GM19025 (cell line): ENCODE results near the gene MCM6.
"Not testable (repeated sequence)": the region's sequence is repeated elsewhere in the genome, so short reads cannot be mapped to it uniquely, and the experiment has no call there.

Experiments
- ATAC-seq: cut with Tn5 transposase; IDR thresholded peaks from one replicate; pipeline ENCODE4 v1.9.1; 2021; ENCODE audit warnings: mild to moderate bottlenecking, low read depth, moderate library complexity; ENCODE audit not compliant: unreplicated experiment

MCM6 gene

DNA sequence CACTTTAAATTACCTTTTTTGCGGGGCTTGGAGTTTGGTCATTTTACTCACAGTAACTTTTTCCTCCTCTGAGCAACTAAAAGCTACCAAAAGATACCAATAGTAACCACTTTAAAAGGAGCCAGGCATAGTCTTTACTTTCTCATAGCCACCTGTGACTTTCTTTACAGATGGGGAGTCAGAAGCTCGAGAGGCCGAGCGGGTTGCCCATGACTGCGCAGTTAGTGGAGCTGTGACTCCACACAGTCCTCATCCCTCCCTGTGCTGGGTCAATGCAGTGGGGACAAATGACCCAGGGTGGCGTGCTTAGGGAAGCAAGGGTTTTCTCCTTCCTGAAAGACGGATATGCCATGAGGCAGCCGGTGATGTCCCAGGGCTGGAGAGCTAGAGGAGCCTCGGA lies 51.1 kb downstream of the MCM6 start:
- ATAC-seq: no peak

DNA sequence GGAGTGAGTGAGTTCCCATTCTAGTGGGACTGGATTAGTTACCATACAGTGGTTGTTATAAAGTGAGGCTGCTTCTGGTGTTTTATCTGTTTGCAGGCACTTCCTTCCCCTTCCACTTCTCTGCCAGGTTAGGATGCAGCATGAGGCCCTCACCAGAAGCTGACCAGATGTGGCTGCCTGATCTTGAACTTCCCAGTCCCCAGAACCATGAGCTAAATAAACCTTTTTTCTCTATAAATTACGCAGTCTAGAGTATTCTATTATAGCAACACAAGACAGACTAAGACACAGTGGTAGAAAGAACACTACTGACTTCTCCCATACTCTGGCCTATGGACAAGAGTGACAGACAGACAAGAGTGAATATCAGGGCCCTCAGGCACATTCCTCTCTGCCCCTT lies 53.4 kb downstream of the MCM6 start:
- ATAC-seq: no peak

DNA sequence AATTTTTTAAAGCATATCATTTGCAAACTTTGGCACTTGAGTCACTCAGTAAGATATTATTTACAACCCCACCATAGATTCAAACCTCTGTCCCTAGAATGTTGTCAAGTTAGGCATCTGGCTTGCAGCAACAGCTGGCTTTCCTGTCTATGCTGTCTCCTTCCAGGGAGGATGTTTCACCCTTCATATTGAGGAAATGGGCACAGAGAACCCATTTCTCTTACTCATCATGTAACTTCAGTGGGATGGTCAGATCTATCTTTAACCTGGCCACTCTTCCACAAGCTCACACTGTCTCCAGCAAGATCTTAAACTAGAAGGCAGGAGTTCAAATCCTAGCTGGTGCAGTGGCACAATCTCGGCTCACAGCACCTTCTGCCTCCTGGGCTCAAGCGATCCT lies 55.1 kb downstream of the MCM6 start:
- no peak for ATAC-seq

DNA sequence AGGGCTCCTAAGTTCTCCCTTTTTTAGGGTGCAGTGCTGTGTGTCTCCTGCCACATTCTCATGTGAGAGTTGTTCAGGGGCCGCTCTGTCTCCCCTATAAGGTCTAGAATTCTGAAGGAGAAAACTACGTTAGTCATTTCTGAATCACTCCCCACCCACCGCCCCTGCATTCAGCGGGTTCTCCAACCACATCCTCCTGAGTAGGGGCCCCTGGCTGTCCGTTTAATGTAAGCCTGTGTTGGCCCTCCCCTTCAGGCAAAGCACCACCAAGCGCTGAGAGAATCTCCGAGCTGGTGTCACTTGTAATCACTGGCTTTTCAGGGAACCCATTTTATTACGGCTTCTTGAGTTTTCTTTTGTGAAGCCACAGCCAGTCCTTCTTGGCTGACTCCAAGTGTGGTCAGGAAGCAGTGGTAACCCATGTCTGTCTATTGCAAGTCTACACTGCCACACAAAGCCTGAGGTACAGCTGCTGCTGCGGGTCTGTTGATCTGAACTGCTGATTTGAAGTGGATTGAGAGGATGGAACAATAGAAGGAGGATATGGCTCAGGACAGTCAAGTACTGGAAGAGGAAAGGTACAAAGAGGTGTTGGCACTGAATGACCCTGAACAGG lies 56.1 kb downstream of the MCM6 start:
- ATAC-seq: peak; percentile 60

DNA sequence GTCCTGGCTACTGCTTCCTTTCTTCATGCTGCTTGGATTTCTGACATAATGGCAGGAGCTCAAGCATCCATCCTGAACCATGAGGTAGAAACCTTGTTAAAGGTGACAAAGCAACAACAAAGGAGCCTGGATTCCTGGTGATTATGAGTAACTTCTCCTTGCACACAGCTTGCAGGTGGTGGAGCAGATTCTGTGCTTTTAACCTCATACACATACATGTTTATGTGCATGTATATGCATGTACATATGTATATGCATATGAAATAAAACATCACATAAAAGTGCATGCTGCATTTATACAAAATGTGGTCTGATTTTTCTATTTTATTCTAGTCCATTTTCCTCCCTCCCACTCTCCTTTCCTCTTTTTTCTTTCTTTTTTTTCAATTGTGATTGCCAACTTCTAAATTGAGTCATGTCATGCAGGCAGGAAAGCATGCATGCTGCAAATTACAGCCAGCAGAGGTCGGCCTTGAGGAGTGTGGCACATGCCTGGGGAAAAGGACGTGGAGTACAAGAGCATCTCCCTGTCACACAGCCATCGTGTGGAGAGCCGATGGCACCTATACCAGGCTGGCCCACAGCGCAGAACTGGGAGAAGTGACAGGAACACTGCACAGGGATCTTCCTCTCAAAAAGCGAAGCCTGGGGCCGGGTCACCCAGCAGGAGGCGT lies 57.2 kb downstream of the MCM6 start:
- ATAC-seq: no peak

DNA sequence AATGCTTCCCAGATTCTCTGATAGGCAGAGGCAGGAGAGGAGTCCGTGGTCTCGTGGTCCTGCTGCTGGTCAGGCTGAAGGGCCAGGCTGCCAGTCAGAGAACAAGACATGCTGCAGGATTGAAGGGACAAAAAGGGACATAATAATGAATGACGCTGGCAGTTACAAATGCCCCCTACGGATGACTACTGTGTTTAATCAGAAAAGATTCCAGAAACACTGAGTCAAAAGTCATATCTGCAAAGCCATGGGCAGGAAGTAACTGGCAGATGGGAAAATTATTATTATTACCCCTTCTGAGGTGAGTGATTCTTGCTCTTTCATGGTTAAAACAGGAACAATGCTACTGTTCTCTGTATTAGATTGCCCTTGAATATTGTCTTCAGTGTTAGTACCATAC lies 58.3 kb downstream of the MCM6 start:
- no peak for ATAC-seq

DNA sequence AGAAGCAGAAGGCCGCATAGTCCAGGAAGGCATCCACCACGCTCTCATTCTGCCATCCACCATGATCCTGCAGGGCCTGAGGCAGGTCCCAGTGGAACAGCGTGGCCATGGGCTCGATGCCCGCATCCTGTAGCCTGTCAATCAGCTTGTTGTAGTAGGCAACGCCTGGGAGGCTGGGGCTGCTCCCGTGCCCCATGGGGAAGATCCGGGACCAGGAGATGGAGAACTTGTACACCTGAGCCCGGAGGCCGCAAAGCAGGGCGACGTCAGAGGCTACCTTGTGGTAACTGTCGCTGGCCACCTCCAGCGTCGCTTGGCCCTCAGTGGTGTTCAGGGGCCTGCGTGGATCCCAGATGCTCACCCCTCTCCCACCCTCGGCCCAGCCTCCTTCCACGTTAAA lies 58.8 kb downstream of the MCM6 start:
- no peak for ATAC-seq

DNA sequence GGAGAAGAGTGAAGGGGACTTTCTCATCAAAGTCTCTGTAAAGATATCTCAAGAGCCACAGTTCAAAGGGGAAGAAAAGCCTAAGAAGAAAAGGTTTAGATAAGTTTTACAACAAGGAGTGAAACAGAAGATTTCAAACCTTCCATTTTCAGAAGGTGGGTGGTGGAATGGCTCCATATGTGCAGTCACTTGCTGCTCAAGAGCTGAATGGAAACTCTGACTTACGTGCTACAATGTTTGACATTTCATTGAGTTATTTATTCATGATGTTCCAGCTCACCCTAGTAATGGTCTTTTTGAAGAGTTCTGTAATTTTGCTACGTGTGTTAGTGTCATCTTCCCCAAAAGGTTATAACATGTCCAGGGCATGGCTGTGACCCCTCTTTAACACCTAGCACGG lies 61.0 kb downstream of the MCM6 start:
- ATAC-seq: no peak

DNA sequence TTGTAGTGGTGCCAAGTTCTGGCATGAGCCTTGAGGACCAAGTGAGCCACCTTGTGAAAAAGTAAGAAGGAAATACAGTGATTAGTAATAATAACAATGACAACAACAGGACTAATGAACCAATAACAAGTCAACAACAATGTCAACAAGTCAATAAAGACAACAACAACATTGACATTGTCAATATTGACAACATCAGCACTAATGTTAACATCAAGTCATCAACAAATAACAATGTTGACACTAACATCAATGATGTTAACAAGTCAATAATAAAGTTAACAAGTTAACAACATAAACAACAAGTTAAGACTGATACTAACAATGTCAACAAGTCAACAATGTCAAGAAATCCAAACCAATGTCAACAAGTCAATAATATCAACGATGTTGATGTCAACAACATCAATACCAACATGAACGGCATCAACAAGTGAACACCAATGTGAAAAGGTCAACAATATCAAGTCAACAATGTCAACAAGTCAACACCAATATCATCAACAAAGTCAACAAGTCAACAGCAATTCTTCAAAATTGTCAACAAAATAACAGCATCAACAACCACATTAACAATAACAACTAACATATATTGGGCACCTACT lies 63.2 kb downstream of the MCM6 start:
- no peak for ATAC-seq

DNA sequence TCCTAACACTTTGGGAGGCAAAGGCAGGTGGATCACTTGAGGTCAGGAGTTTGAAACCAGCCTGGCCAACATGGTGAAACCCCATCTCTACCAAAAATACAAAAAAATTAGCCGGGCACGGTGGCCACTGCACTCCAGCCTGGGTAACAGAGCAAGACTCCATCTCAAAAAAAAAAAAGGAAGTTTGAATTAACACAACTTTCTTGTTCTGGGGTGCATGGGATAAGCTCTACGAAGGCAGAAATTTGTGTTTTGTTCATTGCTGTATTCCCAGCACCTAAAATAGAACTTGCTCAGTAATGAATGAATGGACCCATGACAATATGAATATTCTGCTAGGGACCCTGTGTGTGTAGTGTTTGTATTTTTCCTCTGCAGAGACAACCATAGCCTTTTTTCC lies 68.4 kb downstream of the MCM6 start:
- ATAC-seq: not testable (repeated sequence)

DNA sequence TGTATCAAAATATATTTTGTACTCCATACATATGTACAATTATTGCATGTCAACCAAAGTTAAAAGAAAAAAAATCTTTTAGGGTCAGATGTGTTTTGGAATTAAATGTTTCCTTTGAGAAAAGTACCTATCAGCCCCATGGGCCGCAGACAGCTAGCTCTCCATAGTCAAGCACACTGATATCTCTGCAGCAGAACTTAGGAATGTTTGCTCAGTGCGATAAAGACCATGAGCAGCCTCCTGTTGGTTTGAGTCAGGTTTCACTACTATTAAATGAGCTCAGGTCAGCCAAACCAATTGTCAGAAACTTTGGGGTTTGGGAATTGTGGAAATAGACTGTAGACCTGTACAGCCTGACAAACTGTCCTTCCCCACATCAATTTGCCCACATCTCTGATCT lies 73.0 kb downstream of the MCM6 start:
- no peak for ATAC-seq

DNA sequence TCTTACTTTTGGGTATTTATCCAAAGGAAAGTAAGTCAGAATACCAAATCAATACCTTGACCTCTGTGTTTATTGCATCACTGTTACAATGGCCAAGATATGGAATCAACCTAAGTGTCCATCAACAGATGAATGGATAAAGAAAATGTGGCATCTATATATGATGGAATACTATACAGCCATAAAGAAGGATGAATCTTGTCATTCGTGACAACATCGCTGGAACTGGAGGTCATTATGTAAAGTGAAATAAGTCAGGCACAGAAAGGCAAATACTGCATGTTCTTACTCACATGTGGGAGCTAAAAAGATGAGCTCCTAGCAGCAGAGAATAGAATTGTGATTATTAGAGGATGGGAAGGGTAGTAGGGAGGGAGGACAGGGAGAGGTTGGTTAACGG lies 73.9 kb downstream of the MCM6 start:
- ATAC-seq: no peak

DNA sequence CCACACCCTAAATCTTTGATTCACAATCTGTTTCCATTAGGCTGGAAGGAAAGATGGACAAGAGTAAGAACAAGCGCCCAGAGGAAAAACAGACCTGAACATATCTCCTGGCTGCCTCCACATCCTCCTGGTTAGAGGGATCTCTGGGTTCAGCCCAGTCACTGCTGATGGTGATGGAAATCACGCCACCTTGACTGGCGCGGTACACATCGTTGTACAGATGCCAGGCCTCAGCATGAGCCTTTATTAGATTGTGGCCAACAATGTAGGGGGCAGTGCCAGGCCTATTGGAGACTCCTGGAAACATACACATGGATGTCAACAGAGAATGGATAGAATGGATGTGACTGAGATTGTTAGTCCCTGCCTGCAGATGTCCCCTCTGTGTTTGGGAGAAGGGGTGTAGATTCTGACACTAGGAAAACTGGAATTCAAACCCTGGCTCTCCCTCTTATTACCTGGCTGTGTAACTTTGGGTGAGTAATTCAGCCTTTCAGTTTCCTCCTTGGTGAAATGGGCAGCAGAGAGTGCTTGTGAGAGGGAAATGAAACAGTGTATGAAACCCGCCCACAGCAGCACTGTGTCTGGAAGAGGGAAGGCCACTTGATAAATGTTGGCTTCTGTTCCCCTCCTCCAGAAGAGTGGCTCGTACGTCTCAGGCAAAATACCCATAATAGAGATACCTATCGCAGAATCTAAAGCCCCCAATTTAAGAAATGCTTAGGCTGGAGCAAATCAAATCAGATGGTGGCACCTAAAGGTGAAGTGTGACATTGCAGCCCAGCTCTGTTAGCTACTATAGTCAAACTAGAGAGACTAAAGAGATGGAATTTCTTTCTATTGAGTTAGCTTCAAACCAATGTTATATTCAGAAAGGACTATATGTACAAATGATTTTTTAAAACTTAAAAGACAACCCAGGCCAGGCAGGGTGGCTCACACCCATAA lies 75.5 kb downstream of the MCM6 start:
- no peak for ATAC-seq

DNA sequence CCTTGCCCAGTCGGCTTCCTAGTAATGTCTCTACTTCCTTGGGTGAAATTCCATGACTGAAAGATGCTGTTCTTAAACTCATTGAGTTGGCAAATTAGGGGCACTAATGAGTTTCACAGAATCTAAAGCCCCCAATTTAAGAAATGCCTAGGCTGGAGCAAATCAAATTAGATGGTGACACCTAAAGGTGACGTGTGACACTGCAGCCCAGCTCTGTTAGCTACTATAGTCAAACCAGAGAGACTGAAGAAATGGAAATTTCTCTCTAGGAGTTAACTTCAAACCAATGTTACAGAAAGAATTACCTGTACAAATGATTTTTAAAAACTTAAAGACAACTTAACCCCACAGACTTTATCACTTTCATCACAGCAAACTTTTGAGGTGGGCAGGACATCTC lies 76.5 kb downstream of the MCM6 start:
- ATAC-seq: no peak

DNA sequence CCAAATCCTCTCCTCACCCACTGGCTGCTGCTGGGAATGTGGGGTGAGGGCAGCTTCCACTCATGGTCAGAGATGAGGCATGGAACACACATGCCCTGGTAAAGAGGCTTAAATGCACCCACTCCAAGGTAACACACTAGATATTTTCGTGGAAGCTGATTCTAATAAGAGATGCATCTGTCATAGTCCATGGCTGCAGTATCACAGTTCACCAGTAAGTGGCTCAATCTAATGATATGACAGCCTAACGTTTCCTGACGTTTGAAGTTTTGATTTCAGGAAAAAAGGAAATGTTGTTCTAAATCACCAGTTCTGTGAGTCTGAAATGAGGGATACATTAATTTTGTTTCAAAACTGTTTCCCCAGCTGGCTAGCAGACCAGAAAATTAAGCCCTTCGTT lies 77.5 kb downstream of the MCM6 start:
- no peak for ATAC-seq

DNA sequence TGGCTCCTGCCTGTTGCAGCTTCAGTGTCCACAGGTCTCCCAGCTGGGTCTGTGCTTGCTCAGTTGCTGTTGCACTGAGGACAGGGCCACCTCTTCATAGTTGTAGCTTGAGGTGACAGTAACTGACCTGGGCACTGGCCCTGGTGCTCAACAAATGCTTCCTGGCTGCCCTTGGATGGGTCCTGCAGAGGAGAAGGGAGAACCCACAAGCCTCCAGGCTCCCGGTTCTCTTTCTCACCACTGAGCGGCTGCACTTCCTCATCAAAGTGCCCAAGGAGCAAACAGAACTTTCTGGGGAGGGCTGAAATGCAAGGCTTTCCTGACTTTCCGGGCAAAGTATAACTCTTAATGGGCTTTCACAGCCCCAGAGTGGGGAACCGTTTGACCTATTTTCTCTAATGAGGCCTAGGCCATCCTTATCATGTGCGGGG lies 78.0 kb downstream of the MCM6 start:
- no peak for ATAC-seq

DNA sequence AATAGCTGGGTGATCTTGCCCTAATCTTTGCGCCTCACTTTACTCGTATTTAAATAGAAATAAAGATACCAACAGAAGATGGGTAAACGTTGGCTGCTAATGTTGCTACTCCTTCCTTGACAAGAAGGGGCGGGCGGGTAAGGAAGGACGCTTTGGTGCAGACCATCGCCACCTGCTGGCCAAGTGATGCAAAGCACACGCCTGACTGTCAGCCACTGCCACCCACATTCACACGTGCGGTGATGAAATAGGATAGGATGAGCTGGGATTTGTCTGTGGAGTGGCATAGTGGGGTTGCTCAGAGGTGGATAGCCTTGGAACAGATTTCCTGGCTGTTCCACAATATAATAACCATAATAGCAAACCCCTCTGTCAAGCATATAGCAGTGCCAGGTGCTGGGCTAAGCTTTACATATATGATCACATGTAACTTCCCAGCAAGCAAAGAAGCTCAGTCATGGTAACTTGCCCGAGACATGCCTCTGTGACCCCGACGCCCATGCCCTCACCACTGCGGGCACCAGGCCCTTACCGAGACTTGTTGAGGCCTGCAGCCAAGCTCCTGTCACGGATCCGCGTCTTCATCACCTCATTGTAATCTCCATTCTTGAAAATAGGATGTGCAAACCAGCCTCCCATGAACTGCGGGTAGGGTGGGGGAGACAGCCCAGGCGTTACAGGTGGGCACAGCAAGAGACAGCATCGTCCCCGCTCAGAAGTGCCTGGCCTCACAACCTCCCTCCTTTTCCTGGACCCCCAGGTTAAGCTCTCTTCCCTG lies 78.6 kb downstream of the MCM6 start:
- ATAC-seq: peak; percentile 48

DNA sequence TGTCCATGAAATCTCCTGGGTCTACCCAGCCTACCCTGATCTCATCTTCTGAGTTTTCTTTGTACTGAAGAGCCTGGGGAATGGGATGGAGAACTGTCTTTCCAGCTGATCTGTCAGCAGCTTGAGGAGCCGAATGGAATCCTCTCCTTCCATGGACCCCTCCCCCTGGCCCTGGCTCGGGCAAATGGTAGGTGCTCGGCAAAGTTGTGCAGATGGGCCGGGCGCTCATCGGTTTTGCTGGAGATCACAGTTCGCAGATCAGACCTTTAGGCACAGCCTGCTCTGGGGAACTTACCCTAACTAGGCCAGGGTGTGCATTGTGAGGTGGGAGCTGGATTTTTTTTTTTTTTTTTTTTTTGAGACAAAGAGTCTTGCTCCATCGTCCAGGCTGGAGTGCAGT lies 79.6 kb downstream of the MCM6 start:
- ATAC-seq: no peak

DNA sequence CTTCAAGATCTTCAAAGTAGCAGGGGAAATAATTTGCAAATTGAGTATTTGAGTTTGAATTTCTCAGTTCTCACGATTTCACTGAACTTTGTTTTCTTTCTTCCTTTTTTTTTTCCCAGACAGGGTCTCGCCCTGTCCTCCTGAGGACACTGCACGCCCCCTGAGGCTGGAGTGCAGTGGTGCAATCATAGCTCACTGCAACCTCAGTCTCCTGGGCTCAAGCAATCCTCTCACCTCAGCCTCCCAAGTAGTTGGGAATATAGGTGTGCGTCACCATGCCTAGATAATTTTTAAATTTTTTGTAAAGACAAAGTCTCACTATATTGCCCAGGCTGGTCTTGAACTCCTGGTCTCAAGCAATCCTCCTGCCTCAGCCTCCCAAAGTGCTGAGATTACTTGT lies 80.6 kb downstream of the MCM6 start:
- ATAC-seq: not testable (repeated sequence)

DNA sequence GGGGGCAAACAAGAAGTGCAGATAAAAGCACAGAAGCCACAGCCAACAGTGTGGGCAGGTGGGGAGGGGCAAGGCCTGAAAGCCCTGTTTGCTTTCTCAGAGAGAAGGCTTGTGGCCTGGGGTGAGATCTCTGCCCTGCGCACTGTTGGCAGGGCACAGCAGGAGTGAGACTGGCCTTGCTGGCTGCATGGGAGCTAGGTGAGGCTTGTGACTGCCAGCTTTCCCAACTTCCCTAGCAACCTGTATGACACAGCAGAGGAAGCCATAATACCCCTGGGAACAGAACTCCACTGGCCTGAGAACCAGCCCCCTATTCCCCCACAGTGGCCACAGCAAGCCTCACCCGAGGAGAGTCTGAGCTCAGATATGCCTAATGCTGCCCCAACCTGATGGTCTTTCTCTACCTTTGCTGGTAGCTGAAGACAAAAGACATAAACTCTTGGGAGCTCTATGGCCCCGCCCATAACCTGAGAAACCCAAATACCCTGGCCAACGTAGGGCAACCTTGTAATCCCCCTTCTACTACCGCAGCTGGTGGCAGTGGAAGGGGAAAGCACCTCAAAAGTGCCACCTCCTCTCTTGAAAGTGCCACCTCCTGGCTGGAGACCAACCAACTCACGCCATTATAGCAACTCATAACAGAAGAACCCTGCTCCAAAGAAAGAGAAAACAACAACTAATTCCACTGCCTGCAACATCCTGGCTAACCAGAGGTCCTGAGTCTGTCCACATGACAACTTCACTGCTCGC lies 83.7 kb downstream of the MCM6 start:
- peak; percentile 54 for ATAC-seq
